Epithelial cell of prostate (primary cell): ENCODE results near the gene EHBP1L1.

ENCODE experiments used
- DNase-seq: peaks from one replicate; pipeline ENCODE4 v3.0.0-alpha.2; 2011; ENCODE audit warnings: low read depth, low spot score
- H3K27ac ChIP-seq: fragments of 450-650 bp; 2 replicates; pipeline ENCODE4 v1.5.1; 2017; ENCODE audit warnings: mild to moderate bottlenecking

EHBP1L1 gene

GRCh38 chr11:65591939-65592857, 16.3 kb downstream of the EHBP1L1 start:
- DNase-seq = no peak

GRCh38 chr11:65592858-65593517, 17.1 kb downstream of the EHBP1L1 start:
- DNase-seq = no peak
- peak overlapping the region; percentile 63 for H3K27ac ChIP-seq

More at GRCh38 chr11:65591939-65592857, 16.3 kb downstream of the EHBP1L1 start:
- peak overlapping the region; percentile 63 for H3K27ac ChIP-seq

GRCh38 chr11:65593518-65594414, 17.9 kb downstream of the EHBP1L1 start:
- H3K27ac ChIP-seq = no peak overlapping the region
- no peak for DNase-seq

GRCh38 chr11:65595131-65595530, 19.3 kb downstream of the EHBP1L1 start:
- H3K27ac ChIP-seq = no peak overlapping the region
- no peak for DNase-seq

- no peak within 1 kb of the TSS for H3K27ac ChIP-seq
- no peak for DNase-seq
Measured at GRCh38 chr11:65595543-65596281, 19.9 kb downstream of the EHBP1L1 start, which contains the start of gene KCNK7. KCNK7 (minus strand) TSS chr11:65595800; CDS start chr11:65595772, 28 bp downstream.

GRCh38 chr11:65596520-65596919, 20.7 kb downstream of the EHBP1L1 start:
- no peak overlapping the region for H3K27ac ChIP-seq
- no peak for DNase-seq

GRCh38 chr11:65598258-65598699, 22.4 kb downstream of the EHBP1L1 start:
- DNase-seq = no peak
- no peak overlapping the region for H3K27ac ChIP-seq

GRCh38 chr11:65599216-65599954, 23.5 kb downstream of the EHBP1L1 start:
- H3K27ac ChIP-seq = no peak overlapping the region
- no peak for DNase-seq

GRCh38 chr11:65599955-65600246, 24.0 kb downstream of the EHBP1L1 start:
- DNase-seq = no peak
- no peak overlapping the region for H3K27ac ChIP-seq

- H3K27ac ChIP-seq = no peak overlapping the region
- no peak for DNase-seq
Measured at GRCh38 chr11:65604258-65604657, 28.4 kb downstream of the EHBP1L1 start.

GRCh38 chr11:65606876-65607613, 31.2 kb downstream of the EHBP1L1 start:
- H3K27ac ChIP-seq = no peak overlapping the region
- no peak for DNase-seq

- H3K27ac ChIP-seq = no peak overlapping the region
- no peak for DNase-seq
Measured at GRCh38 chr11:65607614-65608426, 32.0 kb downstream of the EHBP1L1 start.

GRCh38 chr11:65609229-65609628, 33.4 kb downstream of the EHBP1L1 start:
- no peak overlapping the region for H3K27ac ChIP-seq
- DNase-seq = no peak

GRCh38 chr11:65609665-65610064, 33.8 kb downstream of the EHBP1L1 start:
- H3K27ac ChIP-seq = no peak overlapping the region
- no peak for DNase-seq

- no peak overlapping the region for H3K27ac ChIP-seq
- no peak for DNase-seq
Measured at GRCh38 chr11:65610404-65610803, 34.6 kb downstream of the EHBP1L1 start.

GRCh38 chr11:65611028-65611757, 35.3 kb downstream of the EHBP1L1 start:
- no peak for DNase-seq
- H3K27ac ChIP-seq = no peak overlapping the region
